GM12878 (cell line): ENCODE data around the gene MRPS21. TPM values are rescaled to one million over a fixed set of nuclear protein-coding genes. Genes with fewer than 3 reads are reported as not detected.

Source experiments
- CHD4 ChIP-seq: fragments of 200-600 bp; sonication (generic); IDR thresholded peaks from 2 replicates; pipeline ENCODE4 v1.6.1; 2016; ENCODE audit warnings: mild to moderate bottlenecking
- E2F4 ChIP-seq: IDR thresholded peaks from 2 replicates; pipeline ENCODE4 v1.6.1; 2012; ENCODE audit warnings: low read depth, low read length, improper control_type of control experiment
- GATAD2B ChIP-seq: fragments of 450-650 bp; conservative IDR thresholded peaks from 2 replicates; pipeline ENCODE4 v1.6.1; 2017; ENCODE audit warnings: low read depth, mild to moderate bottlenecking, moderate library complexity
- KLF5 ChIP-seq: fragments of 450-650 bp; IDR thresholded peaks from 2 replicates; pipeline ENCODE4 v1.6.1; 2014; ENCODE audit warnings: mild to moderate bottlenecking; ENCODE audit not compliant: partially characterized antibody
- MYC ChIP-seq: IDR thresholded peaks from 2 replicates; pipeline ENCODE4 v1.6.1; 2011; ENCODE audit warnings: mild to moderate bottlenecking, low read length, moderate library complexity, inconsistent platforms; ENCODE audit not compliant: insufficient read depth, insufficient replicate concordance, insufficient read length, severe bottlenecking
- POLR2A ChIP-seq: IDR thresholded peaks from 2 replicates; pipeline ENCODE4 v1.6.1; 2011; ENCODE audit warnings: low read depth, mild to moderate bottlenecking, low read length
- SRF ChIP-seq, 2 experiments: IDR thresholded peaks; 2 replicates each; pipeline ENCODE4 v1.6.1; 2011; ENCODE audit warnings: low read depth in 2 of 2, low read length in 2 of 2, mild to moderate bottlenecking in 1 of 2, moderate library complexity in 1 of 2
- ZZZ3 ChIP-seq: IDR thresholded peaks from 2 replicates; pipeline ENCODE4 v1.6.1; 2011; ENCODE audit warnings: low read depth; ENCODE audit not compliant: control insufficient read depth, insufficient read length
- polyA plus RNA-seq, 11 experiments: library from polyadenylated mRNA; depleted of rRNA in 4 of 11; unstranded in 6 of 11; stranded (reverse) in 5 of 11; fragments of >200 nt; fragmentation: Nextera tagmentation in 4 of 11; fragmentation: Illumina TruSeq in 1 of 11; extraction: Ambion mirVana in 4 of 11; extraction: Trizol in 1 of 11; gene quantifications; 1 replicate in 1 of 11; 2 replicates in 10 of 11; pipeline versions ENCODE4 v1.2.1 to v1.2.3, GENCODE V29; 2011 to 2016; ENCODE audit warnings: inconsistent platforms in 2 of 11, missing spikeins in 2 of 11, low read depth in 1 of 11
- total RNA-seq, 4 experiments: library from RNA; depleted of rRNA in 3 of 4; stranded (reverse); fragments of >200 nt in 3 of 4; fragmentation: Illumina TruSeq in 1 of 4; extraction: Trizol in 1 of 4; gene quantifications; 2 replicates each; pipeline versions ENCODE4 v1.2.1 to v1.2.3, GENCODE V29; 2013 to 2021
- TF ChIP-seq, protein P1 (sequence below): fragments of 450-650 bp; IDR thresholded peaks from 2 replicates; pipeline ENCODE4 v1.6.1; 2017; ENCODE audit warnings: mild to moderate bottlenecking, low read depth, inconsistent platforms; ENCODE audit not compliant: poor library complexity, severe bottlenecking
- TF ChIP-seq, protein P2 (sequence below): fragments of 450-650 bp; IDR thresholded peaks from 2 replicates; pipeline ENCODE4 v1.6.1; 2017; ENCODE audit warnings: borderline replicate concordance

Gene MRPS21
- total and polyA plus RNA-seq, 10 of the 15 experiments (the other 5 are each of a cell fraction or from before 2014, with no cell fraction given), result 69.4 to 275 (median 103) TPM

DNA sequence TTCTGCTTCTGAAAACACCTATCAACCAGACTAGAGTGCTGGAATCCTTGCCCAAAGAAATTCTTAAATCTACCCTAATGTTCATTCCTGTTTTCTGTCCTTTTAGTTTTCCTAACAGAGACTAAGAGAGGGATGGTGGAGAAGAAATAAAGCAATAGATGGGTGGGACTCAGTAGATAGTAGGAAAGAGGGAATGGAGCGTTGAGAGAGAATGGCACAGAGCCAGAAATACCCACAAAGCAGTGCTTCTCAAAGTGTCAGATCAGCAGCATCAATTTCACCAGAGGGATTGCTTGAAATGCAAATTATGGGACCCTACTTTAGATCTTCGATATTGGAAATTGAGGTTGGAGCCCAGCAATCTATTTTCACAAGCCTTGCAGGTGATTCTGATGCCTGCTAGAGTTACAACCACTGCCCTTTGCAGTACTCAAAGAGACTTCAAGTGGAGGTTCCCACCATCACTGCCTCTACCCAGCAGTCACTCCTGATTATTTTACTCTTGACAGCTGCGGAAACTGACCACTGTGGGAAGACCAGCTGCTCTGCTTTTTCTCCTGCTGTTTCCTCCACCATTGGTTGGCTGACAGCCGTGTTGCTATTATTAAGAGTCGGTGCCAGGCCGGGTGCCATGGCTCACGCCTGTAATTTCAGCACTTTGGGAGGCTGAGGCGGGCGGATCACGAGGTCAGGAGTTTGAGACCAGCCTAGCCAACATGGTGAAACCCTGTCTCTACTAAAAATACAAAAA, 16.3 kb downstream of the MRPS21 start (continued):
- TF ChIP-seq, protein P1, sequence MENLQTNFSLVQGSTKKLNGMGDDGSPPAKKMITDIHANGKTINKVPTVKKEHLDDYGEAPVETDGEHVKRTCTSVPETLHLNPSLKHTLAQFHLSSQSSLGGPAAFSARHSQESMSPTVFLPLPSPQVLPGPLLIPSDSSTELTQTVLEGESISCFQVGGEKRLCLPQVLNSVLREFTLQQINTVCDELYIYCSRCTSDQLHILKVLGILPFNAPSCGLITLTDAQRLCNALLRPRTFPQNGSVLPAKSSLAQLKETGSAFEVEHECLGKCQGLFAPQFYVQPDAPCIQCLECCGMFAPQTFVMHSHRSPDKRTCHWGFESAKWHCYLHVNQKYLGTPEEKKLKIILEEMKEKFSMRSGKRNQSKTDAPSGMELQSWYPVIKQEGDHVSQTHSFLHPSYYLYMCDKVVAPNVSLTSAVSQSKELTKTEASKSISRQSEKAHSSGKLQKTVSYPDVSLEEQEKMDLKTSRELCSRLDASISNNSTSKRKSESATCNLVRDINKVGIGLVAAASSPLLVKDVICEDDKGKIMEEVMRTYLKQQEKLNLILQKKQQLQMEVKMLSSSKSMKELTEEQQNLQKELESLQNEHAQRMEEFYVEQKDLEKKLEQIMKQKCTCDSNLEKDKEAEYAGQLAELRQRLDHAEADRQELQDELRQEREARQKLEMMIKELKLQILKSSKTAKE, result no peak
- TF ChIP-seq, protein P2, sequence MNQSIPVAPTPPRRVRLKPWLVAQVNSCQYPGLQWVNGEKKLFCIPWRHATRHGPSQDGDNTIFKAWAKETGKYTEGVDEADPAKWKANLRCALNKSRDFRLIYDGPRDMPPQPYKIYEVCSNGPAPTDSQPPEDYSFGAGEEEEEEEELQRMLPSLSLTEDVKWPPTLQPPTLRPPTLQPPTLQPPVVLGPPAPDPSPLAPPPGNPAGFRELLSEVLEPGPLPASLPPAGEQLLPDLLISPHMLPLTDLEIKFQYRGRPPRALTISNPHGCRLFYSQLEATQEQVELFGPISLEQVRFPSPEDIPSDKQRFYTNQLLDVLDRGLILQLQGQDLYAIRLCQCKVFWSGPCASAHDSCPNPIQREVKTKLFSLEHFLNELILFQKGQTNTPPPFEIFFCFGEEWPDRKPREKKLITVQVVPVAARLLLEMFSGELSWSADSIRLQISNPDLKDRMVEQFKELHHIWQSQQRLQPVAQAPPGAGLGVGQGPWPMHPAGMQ, result no peak
- TF ChIP-seq GATAD2B, result no peak
- TF ChIP-seq SRF (IDR thresholded peaks at IDR 0.05; ENCODE audit: low read depth in 2 of 2, low read length in 2 of 2), result no peak
- TF ChIP-seq MYC, result no peak
- no peak for TF ChIP-seq KLF5
- no peak for TF ChIP-seq POLR2A
- no peak for TF ChIP-seq E2F4
- TF ChIP-seq CHD4, result no peak
- no peak for TF ChIP-seq ZZZ3
